HG02840 (cell line): ENCODE data around the gene CSRP3.

ENCODE experiments used
- ATAC-seq: cut with Tn5 transposase; IDR thresholded peaks from one replicate; pipeline ENCODE4 v1.9.1; 2021; ENCODE audit warnings: mild to moderate bottlenecking, moderate library complexity, moderate number of reproducible peaks; ENCODE audit not compliant: unreplicated experiment, low FRiP score

The CSRP3 gene

GRCh38 chr11:19191530-19192169 lies 10.1 kb downstream of the CSRP3 start:
- ATAC-seq = no peak

- ATAC-seq = no peak
Observed at GRCh38 chr11:19187833-19188258, 13.9 kb downstream of the CSRP3 start.

GRCh38 chr11:19187114-19187832 lies 14.5 kb downstream of the CSRP3 start:
- ATAC-seq = no peak

- ATAC-seq = no peak
Observed at GRCh38 chr11:19185516-19186052, 16.2 kb downstream of the CSRP3 start.

GRCh38 chr11:19185036-19185435 lies 16.7 kb downstream of the CSRP3 start:
- no peak for ATAC-seq

- ATAC-seq = no peak
Observed at GRCh38 chr11:19183646-19184045, 18.1 kb downstream of the CSRP3 start.

- ATAC-seq = no peak
Observed at GRCh38 chr11:19181531-19182261, 20.1 kb downstream of the CSRP3 start.

GRCh38 chr11:19176629-19177186 lies 25.1 kb downstream of the CSRP3 start:
- ATAC-seq = no peak

GRCh38 chr11:19173964-19174638 lies 27.7 kb downstream of the CSRP3 start:
- ATAC-seq = no peak

- no peak for ATAC-seq
Observed at GRCh38 chr11:19173004-19173689, 28.6 kb downstream of the CSRP3 start.

- ATAC-seq = no peak
Observed at GRCh38 chr11:19168090-19168489, 33.7 kb downstream of the CSRP3 start.

GRCh38 chr11:19164881-19165280 lies 36.9 kb downstream of the CSRP3 start:
- no peak for ATAC-seq

GRCh38 chr11:19164230-19164855 lies 37.4 kb downstream of the CSRP3 start:
- ATAC-seq = no peak

- no peak for ATAC-seq
Observed at GRCh38 chr11:19163617-19164016, 38.2 kb downstream of the CSRP3 start.

- no peak for ATAC-seq
Observed at GRCh38 chr11:19162951-19163505, 38.8 kb downstream of the CSRP3 start.

- no peak for ATAC-seq
Observed at GRCh38 chr11:19161651-19162050, 40.1 kb downstream of the CSRP3 start.

- no peak for ATAC-seq
Observed at GRCh38 chr11:19160847-19161246, 40.9 kb downstream of the CSRP3 start.

- no peak for ATAC-seq
Observed at GRCh38 chr11:19156892-19157291, 44.9 kb downstream of the CSRP3 start.

GRCh38 chr11:19145319-19145718 lies 56.5 kb downstream of the CSRP3 start:
- no peak for ATAC-seq
